HCT116 (cell line): ENCODE results near the gene C2orf68. TPM values are rescaled to one million over a fixed set of nuclear protein-coding genes. Genes with fewer than 3 reads are reported as not detected.

Experiments used
- ATAC-seq: fragments of 200-7000 bp; cut with Tn5 transposase; 2 replicates; pipeline ENCODE4 v1.9.1; 2020; ENCODE audit warnings: mild to moderate bottlenecking, moderate library complexity
- BruUV-seq: library from RNA; stranded (reverse); fragments of 400-500 nt; replicated peaks from 2 replicates; lab custom pipeline; 2021; lab: Mats Ljungman, UMichigan
- CTCF ChIA-PET: fragments of 300-600 bp; sonication (Branson Sonifier 250); formaldehyde crosslinking; loops from one replicate; lab custom pipeline; 2021; ENCODE audit warnings: antibody characterized with exemption; lab: Charles Lee
- POLR2A ChIA-PET: fragments of 300-600, 350-600 bp; sonication (Branson Sonifier 250); formaldehyde crosslinking; loops from one replicate; lab custom pipeline; 2021; ENCODE audit warnings: antibody characterized with exemption; lab: Charles Lee
- RAD21 ChIA-PET, 2 experiments: fragments of 300-600 bp; sonication (Branson Sonifier 250); formaldehyde crosslinking; loops; one replicate each; lab custom pipeline; 2023; ENCODE audit warnings: low total read pairs in 2 of 2; ENCODE audit not compliant: uncharacterized antibody in 2 of 2, unreplicated experiment in 2 of 2, low non-redundant PET in 1 of 2; lab: Charles Lee
- DNase-seq: peaks from one replicate; pipeline ENCODE4 v3.0.0-alpha.2; 2010; ENCODE audit warnings: low read depth, low spot score
- H2AFZ ChIP-seq: fragments of 200-600 bp; shearing (Covaris generic), sonication (generic); 2 replicates; pipeline ENCODE4 v1.6.1; 2017; ENCODE audit warnings: low read depth, mixed run types, mixed read lengths, antibody characterized with exemption, low read length; ENCODE audit not compliant: poor library complexity, severe bottlenecking
- H3K27ac ChIP-seq: 2 replicates; pipeline ENCODE4 v1.5.1; 2012; ENCODE audit warnings: low read depth, low read length
- H3K27me3 ChIP-seq: fragments of 200-600 bp; sonication (generic); 2 replicates; pipeline ENCODE4 v1.6.1; 2016; ENCODE audit warnings: mixed run types, low read length, mixed read lengths; ENCODE audit not compliant: insufficient read depth
- H3K36me3 ChIP-seq, 2 experiments: fragments of 200-500 bp in 1 of 2; fragments of 200-600 bp in 1 of 2; sonication (Bioruptor generic) in 1 of 2; sonication (generic) in 1 of 2; 2 replicates each; pipeline versions ENCODE4 v1.5.1 to v1.6.1; 2014 to 2016; ENCODE audit warnings: low read length in 2 of 2, inconsistent platforms in 1 of 2, mixed read lengths in 1 of 2, mixed run types in 1 of 2; ENCODE audit not compliant: insufficient read depth in 2 of 2, control insufficient read depth in 1 of 2
- H3K4me1 ChIP-seq, 2 experiments: fragments of 200-600 bp in 1 of 2; sonication (generic) in 1 of 2; 2 replicates each; pipeline versions ENCODE4 v1.5.1 to v1.6.1; 2012 to 2017; ENCODE audit warnings: low read length in 2 of 2, inconsistent platforms in 1 of 2, mild to moderate bottlenecking in 1 of 2, mixed read lengths in 1 of 2, mixed run types in 1 of 2, moderate library complexity in 1 of 2; ENCODE audit not compliant: insufficient read depth in 2 of 2, control insufficient read depth in 1 of 2
- H3K4me2 ChIP-seq: fragments of 200-600 bp; sonication (generic); 2 replicates; pipeline ENCODE4 v1.6.1; 2017; ENCODE audit warnings: mixed run types, low read length, mixed read lengths
- H3K4me3 ChIP-seq, 2 experiments: fragments of 200-600 bp in 1 of 2; sonication (generic) in 1 of 2; replicated peaks in 1 of 2; 2 replicates each; pipeline ENCODE4 v1.5.1; 2011 to 2016; ENCODE audit warnings: low read length in 2 of 2, control low read depth in 1 of 2, low read depth in 1 of 2, mild to moderate bottlenecking in 1 of 2, mixed read lengths in 1 of 2, mixed run types in 1 of 2
- H3K79me2 ChIP-seq: fragments of 200-600 bp; sonication (generic); 2 replicates; pipeline ENCODE4 v1.6.1; 2017; ENCODE audit warnings: mild to moderate bottlenecking, mixed run types, low read length, moderate library complexity, mixed read lengths; ENCODE audit not compliant: insufficient read depth
- H3K9ac ChIP-seq: fragments of 200-600 bp; sonication (generic); 2 replicates; pipeline ENCODE4 v1.6.1; 2016; ENCODE audit warnings: low read length, mixed read lengths
- H3K9me2 ChIP-seq: fragments of 200-600 bp; sonication (generic), shearing (Covaris generic); 2 replicates; pipeline ENCODE4 v1.6.1; 2017; ENCODE audit warnings: mixed run types, mild to moderate bottlenecking, moderate library complexity; ENCODE audit not compliant: insufficient read depth
- H3K9me3 ChIP-seq, 2 experiments: fragments of 200-500 bp in 1 of 2; fragments of 200-600 bp in 1 of 2; sonication (Bioruptor generic) in 1 of 2; sonication (generic) in 1 of 2; 2 replicates each; pipeline ENCODE4 v1.6.1; 2014 to 2017; ENCODE audit warnings: low read length in 2 of 2, mixed read lengths in 2 of 2, inconsistent platforms in 1 of 2, low read depth in 1 of 2, mild to moderate bottlenecking in 1 of 2, mixed run types in 1 of 2, moderate library complexity in 1 of 2; ENCODE audit not compliant: control insufficient read depth in 1 of 2, insufficient read depth in 1 of 2
- H4K20me1 ChIP-seq: fragments of 200-600 bp; sonication (generic), shearing (Covaris generic); 2 replicates; pipeline ENCODE4 v1.6.1; 2017; ENCODE audit warnings: mixed run types, mild to moderate bottlenecking, moderate library complexity; ENCODE audit not compliant: insufficient read depth
- ATF3 ChIP-seq: IDR thresholded peaks from 2 replicates; pipeline ENCODE4 v1.6.1; 2012
- CBX3 ChIP-seq: IDR thresholded peaks from 2 replicates; pipeline ENCODE4 v1.6.1; 2012; ENCODE audit warnings: low read depth
- CEBPB ChIP-seq: IDR thresholded peaks from 2 replicates; pipeline ENCODE4 v1.6.1; 2012; ENCODE audit warnings: low read depth
- EGR1 ChIP-seq: IDR thresholded peaks from 2 replicates; pipeline ENCODE4 v1.6.1; 2012; ENCODE audit warnings: low read depth
- ELF1 ChIP-seq: IDR thresholded peaks from 2 replicates; pipeline ENCODE4 v1.6.1; 2012; ENCODE audit warnings: low read depth, borderline replicate concordance
- EZH2phosphoT487 ChIP-seq: fragments of 200-600 bp; IDR thresholded peaks from 2 replicates; pipeline ENCODE4 v1.6.1; 2018; ENCODE audit warnings: antibody characterized with exemption, borderline replicate concordance
- JUND ChIP-seq: IDR thresholded peaks from 2 replicates; pipeline ENCODE4 v1.6.1; 2012
- MAX ChIP-seq: IDR thresholded peaks from 2 replicates; pipeline ENCODE4 v1.6.1; 2012
- POLR2A ChIP-seq: IDR thresholded peaks from 2 replicates; pipeline ENCODE4 v1.7.0; 2011; ENCODE audit warnings: borderline replicate concordance; ENCODE audit not compliant: insufficient read depth, insufficient read length; ENCODE audit errors: extremely low read depth
- POLR2AphosphoS5 ChIP-seq: IDR thresholded peaks from 2 replicates; pipeline ENCODE4 v1.6.1; 2011; ENCODE audit warnings: mild to moderate bottlenecking, low read depth, low read length, moderate library complexity
- RAD21 ChIP-seq: IDR thresholded peaks from 2 replicates; pipeline ENCODE4 v1.6.1; 2012; ENCODE audit warnings: low read depth, mild to moderate bottlenecking
- REST ChIP-seq: IDR thresholded peaks from 2 replicates; pipeline ENCODE4 v1.6.1; 2012; ENCODE audit warnings: low read depth
- SIN3A ChIP-seq: IDR thresholded peaks from 2 replicates; pipeline ENCODE4 v1.6.1; 2012; ENCODE audit warnings: low read depth
- SP1 ChIP-seq: IDR thresholded peaks from 2 replicates; pipeline ENCODE4 v1.6.1; 2012; ENCODE audit warnings: low read depth
- YY1 ChIP-seq: IDR thresholded peaks from 2 replicates; pipeline ENCODE4 v1.6.1; 2011; ENCODE audit warnings: low read length, low read depth, moderate library complexity, mild to moderate bottlenecking; ENCODE audit not compliant: insufficient replicate concordance; ENCODE audit errors: extremely low read depth
- ZNF274 ChIP-seq: fragments of 200-500 bp; sonication (Bioruptor generic); IDR thresholded peaks from 2 replicates; pipeline ENCODE4 v1.6.1; 2014; ENCODE audit warnings: mild to moderate bottlenecking, low read depth, low read length, inconsistent platforms
- intact Hi-C: fragments of 100-400 bp; cut with micrococcal nuclease; formaldehyde crosslinking; loops from 2 replicates; pipeline ENCODE4 v1.10.0; 2022
- total RNA-seq: library from RNA; stranded (reverse); gene quantifications from one replicate; pipeline ENCODE4 v1.2.1, GENCODE V29; 2021; ENCODE audit not compliant: unreplicated experiment
- TF ChIP-seq, protein P1 (sequence below), 3 experiments: fragments of 200-600 bp in 1 of 3; sonication (generic) in 1 of 3; IDR thresholded peaks in 2 of 3; conservative IDR thresholded peaks in 1 of 3; 2 replicates each; pipeline ENCODE4 v1.5.1; 2012 to 2017; ENCODE audit warnings: low read depth in 2 of 3, low read length in 2 of 3, antibody characterized with exemption in 1 of 3, borderline replicate concordance in 1 of 3, control low read depth in 1 of 3, mild to moderate bottlenecking in 1 of 3, mixed read lengths in 1 of 3, mixed run types in 1 of 3, moderate library complexity in 1 of 3; ENCODE audit not compliant: insufficient read depth in 1 of 3
- TF ChIP-seq, protein P2 (sequence below): IDR thresholded peaks from 2 replicates; pipeline ENCODE4 v1.6.1; 2011; ENCODE audit warnings: mild to moderate bottlenecking, low read length, moderate library complexity; ENCODE audit not compliant: insufficient replicate concordance; ENCODE audit errors: extremely low read depth

The C2orf68 gene
- total RNA-seq, 1 experiment from 2014 or later: 21.8 TPM

- Histone ChIP-seq H3K9me3 (no peaks in the 10 kb centered on the region), H3K4me3 (no peak overlapping the region), H3K36me3 (peaks cover 0 to 4% of the 10 kb centered on the region in 2 experiments; a peak in 2 of 4 replicates), H3K9me2 (no peaks in the 10 kb centered on the region), H3K27me3 (no peaks in the 10 kb centered on the region), H3K4me1 (peaks cover 18 to 26% of the 10 kb centered on the region in 2 experiments), H3K27ac (no peak overlapping the region), H3K79me2 (no peaks in the 10 kb centered on the region), H4K20me1 (no peaks in the 10 kb centered on the region), H3K4me2 (no peak overlapping the region), H2AFZ (no peak overlapping the region), H3K9ac (no peak overlapping the region)
- intact Hi-C loops: no loop called here
- BruUV-seq: no TSS peak
- CTCF ChIA-PET: no interaction called here
- ATAC-seq (no peak), DNase-seq (no peak)
- TF ChIP-seq REST: no peak
- no peak for TF ChIP-seq CBX3
- TF ChIP-seq RAD21: no peak
- TF ChIP-seq ELF1: no peak
- TF ChIP-seq SIN3A: no peak
- TF ChIP-seq CEBPB: no peak
- TF ChIP-seq POLR2A: no peak
- TF ChIP-seq, protein P1, sequence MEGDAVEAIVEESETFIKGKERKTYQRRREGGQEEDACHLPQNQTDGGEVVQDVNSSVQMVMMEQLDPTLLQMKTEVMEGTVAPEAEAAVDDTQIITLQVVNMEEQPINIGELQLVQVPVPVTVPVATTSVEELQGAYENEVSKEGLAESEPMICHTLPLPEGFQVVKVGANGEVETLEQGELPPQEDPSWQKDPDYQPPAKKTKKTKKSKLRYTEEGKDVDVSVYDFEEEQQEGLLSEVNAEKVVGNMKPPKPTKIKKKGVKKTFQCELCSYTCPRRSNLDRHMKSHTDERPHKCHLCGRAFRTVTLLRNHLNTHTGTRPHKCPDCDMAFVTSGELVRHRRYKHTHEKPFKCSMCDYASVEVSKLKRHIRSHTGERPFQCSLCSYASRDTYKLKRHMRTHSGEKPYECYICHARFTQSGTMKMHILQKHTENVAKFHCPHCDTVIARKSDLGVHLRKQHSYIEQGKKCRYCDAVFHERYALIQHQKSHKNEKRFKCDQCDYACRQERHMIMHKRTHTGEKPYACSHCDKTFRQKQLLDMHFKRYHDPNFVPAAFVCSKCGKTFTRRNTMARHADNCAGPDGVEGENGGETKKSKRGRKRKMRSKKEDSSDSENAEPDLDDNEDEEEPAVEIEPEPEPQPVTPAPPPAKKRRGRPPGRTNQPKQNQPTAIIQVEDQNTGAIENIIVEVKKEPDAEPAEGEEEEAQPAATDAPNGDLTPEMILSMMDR (IDR thresholded peaks at IDR 0.05 in 2 of 3, conservative IDR thresholded peaks at IDR 0.05 in 1 of 3; ENCODE audit: borderline replicate concordance in 1 of 3, insufficient read depth in 1 of 3, low read depth in 2 of 3, low read length in 2 of 3): no peak
- no peak for TF ChIP-seq EZH2phosphoT487
- TF ChIP-seq, protein P2, sequence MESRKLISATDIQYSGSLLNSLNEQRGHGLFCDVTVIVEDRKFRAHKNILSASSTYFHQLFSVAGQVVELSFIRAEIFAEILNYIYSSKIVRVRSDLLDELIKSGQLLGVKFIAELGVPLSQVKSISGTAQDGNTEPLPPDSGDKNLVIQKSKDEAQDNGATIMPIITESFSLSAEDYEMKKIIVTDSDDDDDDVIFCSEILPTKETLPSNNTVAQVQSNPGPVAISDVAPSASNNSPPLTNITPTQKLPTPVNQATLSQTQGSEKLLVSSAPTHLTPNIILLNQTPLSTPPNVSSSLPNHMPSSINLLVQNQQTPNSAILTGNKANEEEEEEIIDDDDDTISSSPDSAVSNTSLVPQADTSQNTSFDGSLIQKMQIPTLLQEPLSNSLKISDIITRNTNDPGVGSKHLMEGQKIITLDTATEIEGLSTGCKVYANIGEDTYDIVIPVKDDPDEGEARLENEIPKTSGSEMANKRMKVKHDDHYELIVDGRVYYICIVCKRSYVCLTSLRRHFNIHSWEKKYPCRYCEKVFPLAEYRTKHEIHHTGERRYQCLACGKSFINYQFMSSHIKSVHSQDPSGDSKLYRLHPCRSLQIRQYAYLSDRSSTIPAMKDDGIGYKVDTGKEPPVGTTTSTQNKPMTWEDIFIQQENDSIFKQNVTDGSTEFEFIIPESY: no peak
- TF ChIP-seq SP1: no peak
- TF ChIP-seq ZNF274: no peak
- no peak for TF ChIP-seq MAX
- no peak for TF ChIP-seq ATF3
- TF ChIP-seq YY1: no peak
- no peak for TF ChIP-seq JUND
- no peak for TF ChIP-seq EGR1
- TF ChIP-seq POLR2AphosphoS5: no peak
- POLR2A ChIA-PET: interaction anchor here (0.7 kb wide), 1 partner anchor 25 kb away, joined by 3 read pairs; no protein-coding TSS in a partner anchor
- RAD21 ChIA-PET: no interaction called here
These were observed 32.5 kb downstream of the C2orf68 start for GRCh38 chr2:85579266-85579935.
